ENCODE measurements around the gene KDM5A.
A peak's percentile ranks its signal among the peaks of the same experiment; 100 is the strongest.
"Not testable (repeated sequence)": the region's sequence is repeated elsewhere in the genome, so short reads cannot be mapped to it uniquely, and the experiment has no call there.

Gene KDM5A

GRCh38 chr12:332581-333205, 56.4 kb downstream of the KDM5A start:
- peak; percentile 8 for DNase-seq

GRCh38 chr12:331287-331686, 57.8 kb downstream of the KDM5A start:
- DNase-seq, result no peak

GRCh38 chr12:325906-326305, 63.2 kb downstream of the KDM5A start:
- DNase-seq, result peak; percentile 58

GRCh38 chr12:323507-323906, 65.6 kb downstream of the KDM5A start:
- DNase-seq, result no peak

GRCh38 chr12:321606-322326, 67.4 kb downstream of the KDM5A start:
- DNase-seq, result no peak

- DNase-seq, result no peak
Measured at GRCh38 chr12:318759-319515, 70.2 kb downstream of the KDM5A start.

GRCh38 chr12:308511-308910, 80.6 kb downstream of the KDM5A start:
- DNase-seq, result no peak

GRCh38 chr12:307406-307805, 81.7 kb downstream of the KDM5A start:
- DNase-seq, result no peak

GRCh38 chr12:304805-305204, 84.3 kb downstream of the KDM5A start:
- no peak for DNase-seq

GRCh38 chr12:302766-303165, 86.4 kb downstream of the KDM5A start:
- not testable (repeated sequence) for DNase-seq

- DNase-seq, result peak; percentile 52
Measured at GRCh38 chr12:300166-300565, 89.0 kb downstream of the KDM5A start.

GRCh38 chr12:299511-299910, 89.6 kb downstream of the KDM5A start:
- DNase-seq, result not testable (repeated sequence)

- not testable (repeated sequence) for DNase-seq
Measured at GRCh38 chr12:298059-298458, 91.1 kb downstream of the KDM5A start.

- no peak for DNase-seq
Measured at GRCh38 chr12:295132-295531, 94.0 kb downstream of the KDM5A start.

- DNase-seq, result no peak
Measured at GRCh38 chr12:293199-293598, 95.9 kb downstream of the KDM5A start.

- DNase-seq, result no peak
Measured at GRCh38 chr12:292186-292585, 96.9 kb downstream of the KDM5A start.

GRCh38 chr12:291153-291723, 97.9 kb downstream of the KDM5A start:
- peak; percentile 24 for DNase-seq

- no peak for DNase-seq
Measured at GRCh38 chr12:288687-289086, 100.4 kb downstream of the KDM5A start.

GRCh38 chr12:286531-287300, 102.4 kb downstream of the KDM5A start:
- peak; percentile 85 for DNase-seq

- no peak for DNase-seq
Measured at GRCh38 chr12:278046-278445, 111.1 kb downstream of the KDM5A start.

- no peak for DNase-seq
Measured at GRCh38 chr12:275812-276211, 113.3 kb downstream of the KDM5A start.

- peak; percentile 82 for DNase-seq
Measured at GRCh38 chr12:273382-273781, 115.7 kb downstream of the KDM5A start.

GRCh38 chr12:272942-273341, 116.2 kb downstream of the KDM5A start:
- DNase-seq, result no peak
